ENCODE data around the gene LIN9.
A peak's percentile ranks its signal among the peaks of the same experiment; 100 is the strongest.
"Not testable (repeated sequence)": the region's sequence is repeated elsewhere in the genome, so short reads cannot be mapped to it uniquely, and the experiment has no call there.

LIN9 gene

GRCh38 chr1:226209307-226210059 is 99.5 kb downstream of the LIN9 start:
- DNase-seq: no peak

GRCh38 chr1:226207048-226207447 is 101.9 kb downstream of the LIN9 start:
- no peak for DNase-seq

GRCh38 chr1:226204198-226204597 is 104.8 kb downstream of the LIN9 start:
- no peak for DNase-seq

DNA sequence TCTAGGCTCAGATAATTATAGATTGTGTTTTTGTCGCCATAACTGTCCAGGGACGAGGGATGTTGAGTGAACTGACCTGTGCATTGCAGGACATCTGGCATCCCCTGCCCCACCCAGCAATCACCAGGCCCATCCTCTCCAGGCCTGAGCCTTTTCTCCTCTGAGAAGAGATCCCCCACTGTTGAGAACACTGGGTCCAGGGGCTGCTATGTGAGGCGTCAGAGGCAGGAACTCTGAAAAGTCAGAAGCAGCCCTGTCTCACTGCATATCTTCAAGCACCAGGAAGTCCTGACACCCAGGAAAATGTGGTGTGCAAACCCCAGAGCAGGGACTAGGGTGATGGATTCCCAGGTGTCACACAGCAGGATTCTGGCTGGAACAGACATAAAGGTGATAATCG is 105.3 kb downstream of the LIN9 start:
- no peak for DNase-seq

DNA sequence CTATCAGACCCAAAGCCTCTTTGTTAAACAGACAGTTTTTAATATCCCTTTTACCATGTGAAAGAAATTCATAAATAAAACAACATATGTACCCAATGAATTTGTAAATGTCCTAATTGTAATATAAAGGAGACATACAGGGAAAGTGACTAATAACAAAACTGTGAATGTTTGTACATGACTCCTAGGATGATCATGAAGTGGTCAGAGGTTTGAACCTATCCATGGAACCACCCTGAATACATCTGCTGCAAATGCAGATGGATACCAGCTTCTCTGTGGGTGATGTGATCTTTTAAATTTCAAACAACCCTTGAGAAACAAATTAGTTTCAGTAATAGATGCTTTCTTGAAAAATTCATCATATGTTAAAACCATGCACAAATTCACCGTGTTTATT is 105.7 kb downstream of the LIN9 start:
- no peak for DNase-seq

DNA sequence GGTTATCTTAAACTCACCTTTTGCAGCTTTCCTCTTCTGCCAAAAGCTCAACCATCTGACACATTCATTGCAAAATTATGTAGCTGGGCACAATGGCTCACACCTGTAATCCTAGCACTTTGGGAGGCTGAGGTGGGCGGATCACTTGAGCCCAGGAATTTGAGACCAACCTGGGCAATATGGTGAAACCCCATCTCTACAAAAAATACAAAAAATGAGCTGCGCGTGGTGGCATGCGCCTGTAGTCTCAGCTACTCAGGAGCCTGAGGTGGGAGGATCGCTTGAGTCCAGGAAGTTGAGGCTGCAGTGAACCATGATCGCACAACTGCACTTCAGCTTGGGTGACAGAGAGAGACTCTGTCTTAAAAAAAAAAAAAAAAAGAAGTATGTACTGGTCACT is 106.3 kb downstream of the LIN9 start:
- DNase-seq: not testable (repeated sequence)

DNA sequence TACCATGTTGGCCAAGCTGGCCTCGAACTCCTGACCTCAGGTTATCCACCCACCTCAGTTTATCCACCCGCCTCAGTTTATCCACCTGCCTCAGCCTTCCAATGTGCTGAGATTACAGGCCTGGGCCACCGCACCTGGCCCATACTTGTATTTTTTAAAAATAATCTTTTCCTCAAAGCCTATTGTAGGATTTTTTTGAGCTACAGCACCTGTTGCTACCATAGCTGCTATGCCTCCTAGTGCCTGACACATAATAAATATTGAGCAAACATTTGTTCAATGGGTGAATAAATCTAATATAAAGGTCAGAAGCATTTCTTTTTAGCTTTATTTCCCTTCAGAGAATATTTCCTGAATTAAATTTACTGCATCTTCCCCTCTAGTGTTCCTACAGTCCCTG is 106.7 kb downstream of the LIN9 start:
- DNase-seq: no peak

- no peak for DNase-seq
Measured at GRCh38 chr1:226201029-226201593, 107.9 kb downstream of the LIN9 start.

DNA sequence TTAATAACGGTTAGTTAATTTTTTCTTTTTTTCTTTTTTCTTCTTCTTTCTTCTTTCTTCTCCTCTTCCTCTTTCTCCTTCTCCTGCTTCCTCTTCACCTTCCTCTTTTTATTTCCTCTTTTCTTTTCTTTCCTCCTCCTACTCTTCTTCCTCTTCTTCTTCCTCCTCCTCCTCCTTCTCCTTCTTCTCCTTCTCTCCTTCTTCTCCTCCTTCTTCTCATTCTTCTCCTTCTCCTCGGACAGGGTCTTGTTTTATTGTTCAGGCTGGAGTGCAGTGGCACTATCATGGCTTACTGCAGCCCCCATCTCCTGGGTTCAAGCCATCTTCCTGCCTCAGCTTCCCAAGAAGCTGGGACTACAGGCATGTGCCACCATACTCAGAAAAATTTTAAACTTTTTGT is 109.0 kb downstream of the LIN9 start:
- DNase-seq: no peak

DNA sequence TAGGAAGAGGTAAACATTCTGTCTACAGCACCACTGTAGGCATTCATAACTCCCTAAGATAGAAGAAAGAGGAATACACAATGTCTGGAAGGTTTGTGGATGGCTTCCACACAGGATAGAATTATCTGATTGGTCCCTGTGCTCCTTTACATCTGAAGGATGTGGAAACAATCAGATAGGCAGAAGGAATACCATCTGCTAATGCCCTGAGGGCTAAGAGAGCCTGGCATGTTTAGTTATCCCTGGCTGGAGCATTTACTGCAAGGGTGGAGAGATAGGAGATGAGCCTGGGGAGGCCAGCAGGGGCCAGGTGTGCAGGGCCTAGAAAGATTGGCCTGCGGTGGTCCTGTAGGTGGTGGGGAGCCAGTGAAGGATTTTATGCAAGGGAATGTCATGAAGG is 113.8 kb downstream of the LIN9 start:
- no peak for DNase-seq

DNA sequence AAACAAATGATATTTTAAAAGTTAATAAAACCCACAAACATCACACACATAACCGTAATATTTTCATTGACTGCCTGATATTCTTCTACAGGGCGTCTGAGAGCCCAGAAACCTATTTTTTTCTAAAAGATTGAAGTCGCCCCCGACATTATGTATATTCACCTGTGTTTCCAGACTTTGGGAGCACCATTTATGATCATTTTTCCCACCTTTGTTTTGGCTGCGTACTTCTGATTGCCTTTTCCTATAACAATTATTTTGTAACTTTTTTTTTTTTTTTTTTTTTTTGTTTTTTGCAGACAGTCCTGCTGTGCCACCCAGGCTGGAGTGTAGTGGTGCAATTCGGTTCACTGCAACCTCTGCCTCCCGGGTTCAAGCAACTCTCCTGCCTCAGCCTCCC is 121.6 kb downstream of the LIN9 start:
- no peak for DNase-seq

DNA sequence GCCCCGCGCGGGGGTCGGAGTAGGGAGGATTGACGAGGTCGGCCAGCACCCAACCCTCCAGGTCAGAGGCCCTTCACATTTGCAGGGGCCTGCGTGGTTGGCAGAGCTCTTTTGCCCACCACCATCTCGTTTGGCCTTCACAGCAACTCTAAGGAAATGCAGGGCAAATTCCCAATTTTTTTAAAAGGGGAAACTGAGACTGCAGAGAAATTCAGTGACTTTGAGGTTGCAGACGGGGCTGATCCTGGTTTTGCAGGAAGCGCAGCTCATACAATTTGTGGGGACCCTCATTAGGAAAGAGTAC is 122.0 kb downstream of the LIN9 start:
- no peak for DNase-seq

- peak; percentile 81 for DNase-seq
Measured at GRCh38 chr1:226186124-226187018, 122.6 kb downstream of the LIN9 start, which contains the start of gene ACBD3. TSS of gene ACBD3 (minus strand) at chr1:226186741. CDS start at chr1:226186675, 66 bp downstream.

DNA sequence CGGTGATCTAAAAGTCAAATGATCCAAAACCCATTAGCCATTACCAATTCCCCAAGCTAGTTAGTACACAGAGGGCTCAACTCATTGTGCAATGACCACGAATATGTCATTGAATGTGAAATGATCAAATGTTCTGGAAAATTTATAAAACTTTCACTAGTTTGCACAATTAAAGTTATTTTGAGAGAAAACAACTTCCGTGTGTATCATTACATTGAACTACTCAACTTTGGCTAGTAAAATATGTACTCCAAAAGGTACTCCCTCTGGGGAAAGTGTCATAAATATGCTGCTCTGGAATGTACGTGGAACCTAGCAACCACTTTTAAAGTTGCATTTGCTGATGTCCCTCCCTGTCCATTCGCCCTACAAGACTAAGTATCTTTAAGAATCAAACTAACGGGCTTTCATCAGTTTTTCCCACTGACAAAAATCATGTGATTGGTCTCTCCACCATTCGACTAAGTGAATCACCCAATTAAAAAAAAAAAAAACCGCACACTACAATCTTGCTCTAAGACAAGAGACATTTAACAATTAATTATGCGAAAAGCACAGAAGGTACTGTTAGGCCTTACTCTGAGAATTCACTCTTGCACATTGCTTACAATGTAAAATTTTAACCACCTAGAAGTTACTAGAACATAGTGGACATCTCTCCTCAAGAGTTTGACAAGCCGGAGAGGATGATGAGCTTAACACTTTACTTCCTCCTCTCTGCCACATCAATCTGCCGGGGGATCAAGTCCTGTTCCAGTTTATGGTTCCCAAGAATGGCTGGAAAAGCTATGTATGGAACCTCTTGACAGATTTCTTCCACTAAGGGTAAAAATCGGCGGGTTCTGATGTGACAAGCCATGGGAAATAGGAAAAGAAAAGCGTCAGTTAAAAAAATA is 123.6 kb downstream of the LIN9 start:
- DNase-seq: no peak

GRCh38 chr1:226181996-226182714 is 126.8 kb downstream of the LIN9 start:
- DNase-seq: no peak

Measured in stimulated activated CD4-positive, alpha-beta T cell treated with anti-CD3 and anti-CD28 coated beads, Interleukin-4, amount 100 ng/mL, for 1 hour (primary cell).